Thyroid gland (tissue), 4 donors: Measurements from ENCODE around the gene DTX3. TPM values are rescaled to one million over a fixed set of nuclear protein-coding genes. Genes with fewer than 3 reads are reported as not detected.
"Not testable (repeated sequence)": the region's sequence is repeated elsewhere in the genome, so short reads cannot be mapped to it uniquely, and the experiment has no call there.

ENCODE experiments used
- DNase-seq, 2 donors: peaks; one replicate each; pipeline ENCODE4 v3.0.0-alpha.2; 2019
- H3K27ac ChIP-seq, 3 donors: fragments of 200-600 bp; sonication (generic); 1 replicate in 2 of 3; 2 replicates in 1 of 3; pipeline ENCODE4 v1.5.1; 2016 to 2019; ENCODE audit warnings: mild to moderate bottlenecking in 1 of 3, moderate library complexity in 1 of 3
- H3K27me3 ChIP-seq: fragments of 200-600 bp; sonication (generic); one replicate; pipeline ENCODE4 v1.5.1; 2019
- H3K36me3 ChIP-seq, 2 donors: fragments of 200-600 bp; sonication (generic); one replicate each; pipeline ENCODE4 v1.5.1; 2016 to 2019
- H3K4me1 ChIP-seq, 2 donors: fragments of 200-600 bp; sonication (generic); one replicate each; pipeline ENCODE4 v1.5.1; 2017 to 2019
- H3K4me3 ChIP-seq, 3 donors: fragments of 200-600 bp; sonication (generic); replicated peaks in 1 of 3; 1 replicate in 2 of 3; 2 replicates in 1 of 3; pipeline ENCODE4 v1.5.1; 2016; ENCODE audit warnings: mild to moderate bottlenecking in 1 of 3
- H3K9me3 ChIP-seq: fragments of 200-600 bp; sonication (generic); one replicate; pipeline ENCODE4 v1.5.1; 2017
- POLR2A ChIP-seq, 2 donors: fragments of 450-650 bp; IDR thresholded peaks; one replicate each; pipeline ENCODE4 v1.6.1; 2017; ENCODE audit warnings: antibody characterized with exemption in 2 of 2, mild to moderate bottlenecking in 2 of 2, moderate library complexity in 1 of 2
- WGBS, 2 donors: methylation state at CpG; one replicate each; pipeline ENCODE4 v1.1.5; 2017; 5-methylcytosine and 5-hydroxymethylcytosine counted together
- intact Hi-C: fragments of 100-400 bp; cut with DNase I; formaldehyde crosslinking; loops from one replicate; pipeline ENCODE4 v1.15.1; 2023
- total RNA-seq, 4 donors: library from RNA; depleted of rRNA; stranded (reverse); fragments of >200 nt; gene quantifications; one replicate each; pipeline ENCODE4 v1.2.3, GENCODE V29; 2016
- TF ChIP-seq, protein P1 (sequence below), 6 experiments: fragments of 200-600 bp in 3 of 6; fragments of 450-650 bp in 3 of 6; sonication (generic) in 3 of 6; IDR thresholded peaks; one replicate each; pipeline ENCODE4 v1.5.1; 2016 to 2019; ENCODE audit warnings: antibody characterized with exemption in 6 of 6, mild to moderate bottlenecking in 2 of 6, inconsistent platforms in 1 of 6, moderate library complexity in 1 of 6

DTX3 gene
- 10 to 100 TPM; 29.2 to 42.0 (median 33.9) TPM for total RNA-seq

DNA sequence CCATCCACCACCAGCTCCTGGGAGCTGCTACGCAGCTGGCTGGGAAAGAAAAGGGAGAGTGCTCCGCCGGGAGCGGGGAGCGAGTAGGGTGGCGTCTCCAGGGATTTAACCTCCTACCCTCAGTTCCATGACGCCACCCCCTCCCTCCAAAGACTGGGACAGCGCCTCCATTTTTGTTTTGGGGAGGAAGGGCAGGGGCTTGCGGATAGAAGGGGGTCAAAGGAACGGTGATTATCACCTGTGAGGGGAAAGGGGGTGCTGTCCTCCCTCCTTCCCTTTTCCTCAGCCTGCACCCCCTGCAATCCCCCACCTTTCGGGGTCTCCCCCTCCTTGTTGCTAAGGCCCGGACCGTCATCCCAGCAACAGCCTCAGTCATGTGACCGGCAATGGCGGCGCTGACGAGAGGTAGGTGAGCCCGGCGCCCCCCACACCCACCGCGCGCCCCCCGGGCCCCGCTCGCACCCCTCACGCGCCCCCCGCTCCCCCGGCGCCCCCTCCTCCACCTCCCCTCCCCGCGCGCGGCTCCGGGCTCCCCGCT lies at the start of gene DTX3:
TSS of gene DTX3 (plus strand) at position 371 of the 538 bp plus-strand sequence. CDS start 1,694 bp downstream, outside the sequence.
- no peaks in the 10 kb centered on the region for H3K27me3 ChIP-seq
- H3K27ac ChIP-seq, result peak within 1 kb of the TSS; percentile 82 to 93 (median 89)
- intact Hi-C loops, result no loop called here
- peaks cover 11 to 19% of the 10 kb centered on the region in 2 donors for H3K36me3 ChIP-seq
- peak; percentile 44 to 52 for DNase-seq
- no peaks in the 10 kb centered on the region for H3K9me3 ChIP-seq
- WGBS, 2 donors, result 1 to 2% methylated on average over 9 to 11 of the region's 36 CpGs
- H3K4me1 ChIP-seq, result peaks cover 12 to 16% of the 10 kb centered on the region in 2 donors
- H3K4me3 ChIP-seq, result peak within 1 kb of the TSS; percentile 21 to 88 (median 85)
- TF ChIP-seq, protein P1, sequence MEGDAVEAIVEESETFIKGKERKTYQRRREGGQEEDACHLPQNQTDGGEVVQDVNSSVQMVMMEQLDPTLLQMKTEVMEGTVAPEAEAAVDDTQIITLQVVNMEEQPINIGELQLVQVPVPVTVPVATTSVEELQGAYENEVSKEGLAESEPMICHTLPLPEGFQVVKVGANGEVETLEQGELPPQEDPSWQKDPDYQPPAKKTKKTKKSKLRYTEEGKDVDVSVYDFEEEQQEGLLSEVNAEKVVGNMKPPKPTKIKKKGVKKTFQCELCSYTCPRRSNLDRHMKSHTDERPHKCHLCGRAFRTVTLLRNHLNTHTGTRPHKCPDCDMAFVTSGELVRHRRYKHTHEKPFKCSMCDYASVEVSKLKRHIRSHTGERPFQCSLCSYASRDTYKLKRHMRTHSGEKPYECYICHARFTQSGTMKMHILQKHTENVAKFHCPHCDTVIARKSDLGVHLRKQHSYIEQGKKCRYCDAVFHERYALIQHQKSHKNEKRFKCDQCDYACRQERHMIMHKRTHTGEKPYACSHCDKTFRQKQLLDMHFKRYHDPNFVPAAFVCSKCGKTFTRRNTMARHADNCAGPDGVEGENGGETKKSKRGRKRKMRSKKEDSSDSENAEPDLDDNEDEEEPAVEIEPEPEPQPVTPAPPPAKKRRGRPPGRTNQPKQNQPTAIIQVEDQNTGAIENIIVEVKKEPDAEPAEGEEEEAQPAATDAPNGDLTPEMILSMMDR (IDR thresholded peaks at IDR 0.05), result no peak
- TF ChIP-seq POLR2A (IDR thresholded peaks at IDR 0.05), result no peak

DNA sequence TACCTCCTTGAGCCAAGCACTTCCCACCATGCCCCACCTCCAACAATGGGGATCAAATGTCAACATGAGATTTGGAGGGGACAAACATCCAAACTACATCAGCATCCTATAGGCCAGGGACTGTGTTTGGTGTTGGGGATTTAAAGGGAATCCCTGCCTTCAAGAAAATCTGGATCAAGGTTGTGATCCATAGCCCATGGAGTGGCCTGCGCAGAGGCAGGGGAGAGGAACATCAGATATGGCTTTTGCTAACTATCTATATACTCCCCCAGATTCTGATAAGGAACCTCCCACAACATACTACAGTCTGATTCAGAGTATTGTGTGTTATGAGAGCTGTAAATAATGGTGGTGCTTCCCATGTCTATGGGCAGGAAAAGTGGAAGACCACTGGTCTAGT lies 49.7 kb upstream of the DTX3 start:
- Histone ChIP-seq H3K27ac (no peak overlapping the region), H3K4me3 (no peak overlapping the region), H3K36me3 (no peaks in the 10 kb centered on the region), H3K27me3 (no peaks in the 10 kb centered on the region), H3K9me3 (no peaks in the 10 kb centered on the region), H3K4me1 (peaks cover 3 to 4% of the 10 kb centered on the region in 2 donors)
- TF ChIP-seq POLR2A (IDR thresholded peaks at IDR 0.05), result no peak
- TF ChIP-seq, protein P1 (IDR thresholded peaks at IDR 0.05), result no peak
- 89 to 100% methylated on average over 1 of the region's 1 CpG for WGBS, 2 donors
- DNase-seq, result no peak
- intact Hi-C loops, result no loop called here

DNA sequence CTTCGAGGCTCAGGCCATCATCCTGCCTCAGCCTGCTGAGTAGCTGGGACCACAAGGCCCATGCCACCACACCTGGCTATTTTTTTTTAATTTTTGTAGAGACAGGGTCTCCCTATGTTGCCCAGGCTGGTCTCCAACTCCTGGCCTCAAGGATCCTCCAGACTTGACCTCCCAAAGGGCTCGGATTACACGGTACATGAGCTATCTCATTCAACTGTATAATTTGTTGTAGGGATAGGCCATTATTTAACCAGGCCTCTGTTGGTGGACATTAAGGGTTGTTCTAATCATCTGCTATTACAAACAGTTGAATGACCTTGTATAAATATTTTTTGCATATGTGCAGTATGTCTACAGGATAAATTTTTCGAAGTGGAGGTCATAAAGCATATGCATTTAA lies 45.8 kb upstream of the DTX3 start:
- Histone ChIP-seq H3K27me3 (no peaks in the 10 kb centered on the region), H3K9me3 (no peaks in the 10 kb centered on the region), H3K27ac (no peak overlapping the region), H3K4me1 (no peaks in the 10 kb centered on the region), H3K36me3 (no peaks in the 10 kb centered on the region), H3K4me3 (no peak overlapping the region)
- 90 to 91% methylated on average over 4 of the region's 4 CpGs for WGBS, 2 donors
- intact Hi-C loops, result no loop called here
- TF ChIP-seq POLR2A (IDR thresholded peaks at IDR 0.05), result no peak
- TF ChIP-seq, protein P1 (IDR thresholded peaks at IDR 0.05), result no peak
- no peak for DNase-seq

- 90 to 99% methylated on average over 2 of the region's 2 CpGs for WGBS, 2 donors
- no peak for TF ChIP-seq POLR2A (IDR thresholded peaks at IDR 0.05)
- TF ChIP-seq, protein P1 (IDR thresholded peaks at IDR 0.05), result no peak
- Histone ChIP-seq H3K9me3 (no peaks in the 10 kb centered on the region), H3K27me3 (no peaks in the 10 kb centered on the region), H3K36me3 (no peaks in the 10 kb centered on the region), H3K4me3 (no peak overlapping the region), H3K4me1 (no peaks in the 10 kb centered on the region), H3K27ac (no peak overlapping the region)
- intact Hi-C loops, result no loop called here
- DNase-seq, result no peak
Measured at GRCh38 chr12:57560516-57560915, 44.1 kb upstream of the DTX3 start.

GRCh38 chr12:57561117-57561516 lies 43.5 kb upstream of the DTX3 start:
- H3K9me3 ChIP-seq, intact Hi-C loops, H3K27me3 ChIP-seq, H3K36me3 ChIP-seq, H3K4me1 ChIP-seq, DNase-seq, H3K4me3 ChIP-seq, H3K27ac ChIP-seq: not testable (repeated sequence)
- WGBS, 2 donors, result 82 to 87% methylated on average over 1 of the region's 1 CpG
